NCI-H226 (cell line): Measurements from ENCODE around the gene CACNA2D1.

Experiments used
- DNase-seq: peaks from one replicate; pipeline ENCODE4 v3.0.0-alpha.2; 2015

Gene CACNA2D1

GRCh38 chr7:82085116-82085515 lies 358.5 kb downstream of the CACNA2D1 start:
- no peak for DNase-seq

DNA sequence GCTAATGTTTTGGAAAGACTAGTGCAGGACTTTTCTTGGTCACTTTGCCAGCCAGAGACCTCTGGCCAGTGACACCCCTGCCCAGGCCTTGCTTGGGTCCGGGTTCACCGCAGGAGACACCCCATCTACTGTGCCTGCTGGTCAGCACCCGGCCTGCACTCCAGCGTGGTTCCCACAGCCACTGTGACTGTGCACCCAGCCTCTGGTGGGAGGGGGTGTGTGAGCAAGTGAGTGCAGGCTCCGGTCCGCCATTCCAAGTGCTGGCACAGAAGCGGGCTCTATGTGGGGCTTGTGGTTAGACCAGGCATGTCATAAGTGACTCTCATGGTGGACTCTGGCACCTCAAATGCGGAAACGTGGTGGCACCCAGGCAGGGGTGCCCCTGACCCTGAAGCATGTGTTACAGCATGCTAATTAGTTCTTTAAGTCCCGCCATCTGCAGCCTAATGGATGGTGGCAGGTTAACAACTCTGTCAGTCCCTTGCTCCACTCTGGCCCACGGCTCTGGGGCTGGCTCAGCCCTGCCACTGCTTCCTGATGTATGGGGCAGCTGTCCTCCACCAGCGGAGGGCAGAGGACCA lies 361.8 kb downstream of the CACNA2D1 start:
- DNase-seq = no peak

DNA sequence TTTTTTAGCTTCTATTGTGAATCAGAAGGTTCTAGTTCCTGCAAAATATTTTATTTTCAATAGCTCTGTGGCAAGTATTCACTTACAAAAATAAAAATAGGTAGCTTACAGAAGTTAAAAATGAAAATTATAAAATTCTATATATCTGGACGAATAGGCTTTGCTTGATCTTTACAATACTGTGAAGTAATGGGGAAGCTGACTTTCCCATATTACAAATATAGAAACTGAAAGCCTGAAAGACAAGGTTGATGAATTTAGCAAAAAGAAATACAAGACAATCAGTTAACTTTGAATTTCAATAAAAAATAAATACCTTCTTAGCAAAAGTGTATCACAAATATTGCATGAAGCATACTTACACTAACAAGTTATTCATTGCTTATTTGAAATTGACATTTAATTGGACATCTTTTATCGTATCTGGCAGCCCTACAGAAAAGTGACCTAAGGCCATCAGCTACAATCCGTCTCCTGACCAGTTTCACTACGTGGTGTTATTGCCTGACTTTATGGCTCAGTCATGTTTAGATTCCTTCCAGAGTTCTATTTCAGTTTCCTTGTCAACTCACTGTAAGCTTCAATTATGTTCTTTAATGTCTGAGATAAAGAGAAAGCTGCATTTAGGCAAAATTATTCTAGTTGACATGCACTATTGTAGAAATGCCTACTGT lies 363.2 kb downstream of the CACNA2D1 start:
- no peak for DNase-seq

DNA sequence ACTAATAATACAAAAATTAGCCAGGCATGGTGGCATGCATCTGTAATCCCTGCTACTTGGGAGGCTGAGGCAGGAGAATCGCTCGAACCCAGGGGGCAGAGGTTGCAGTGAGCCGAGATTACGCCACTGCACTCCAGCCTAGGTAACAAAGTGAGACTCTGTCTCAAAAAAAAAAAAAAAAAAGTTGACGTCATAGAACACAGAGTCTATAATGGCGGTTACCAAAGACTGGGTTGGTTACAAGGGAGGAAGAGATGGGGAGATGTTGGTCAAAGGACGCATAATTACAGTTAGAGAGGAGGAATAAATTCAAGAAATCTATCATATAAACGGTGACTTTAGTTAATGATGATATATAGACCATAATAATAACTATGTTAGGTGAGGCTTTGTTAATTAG lies 364.1 kb downstream of the CACNA2D1 start:
- no peak for DNase-seq

DNA sequence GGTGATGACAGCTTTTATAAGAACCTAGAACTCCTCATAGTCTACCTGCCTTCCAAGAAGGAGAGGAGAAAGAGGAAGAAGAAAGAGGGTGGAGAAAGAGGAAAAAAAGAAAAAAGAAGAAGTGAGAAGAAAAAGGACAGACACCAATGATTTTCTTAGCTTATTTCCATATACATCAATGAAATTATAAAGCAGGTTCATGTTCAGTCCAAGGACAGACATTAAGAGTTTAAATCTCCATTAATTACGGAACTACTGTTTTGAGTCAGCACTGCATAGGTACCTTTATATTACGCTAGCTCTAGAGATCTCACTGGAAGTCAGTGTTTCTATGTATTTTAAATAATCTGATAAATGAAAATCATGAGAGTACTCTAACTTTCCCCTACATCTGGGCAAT lies 364.8 kb downstream of the CACNA2D1 start:
- DNase-seq = no peak

- no peak for DNase-seq
These were observed 372.1 kb downstream of the CACNA2D1 start for GRCh38 chr7:82071468-82071867.

DNA sequence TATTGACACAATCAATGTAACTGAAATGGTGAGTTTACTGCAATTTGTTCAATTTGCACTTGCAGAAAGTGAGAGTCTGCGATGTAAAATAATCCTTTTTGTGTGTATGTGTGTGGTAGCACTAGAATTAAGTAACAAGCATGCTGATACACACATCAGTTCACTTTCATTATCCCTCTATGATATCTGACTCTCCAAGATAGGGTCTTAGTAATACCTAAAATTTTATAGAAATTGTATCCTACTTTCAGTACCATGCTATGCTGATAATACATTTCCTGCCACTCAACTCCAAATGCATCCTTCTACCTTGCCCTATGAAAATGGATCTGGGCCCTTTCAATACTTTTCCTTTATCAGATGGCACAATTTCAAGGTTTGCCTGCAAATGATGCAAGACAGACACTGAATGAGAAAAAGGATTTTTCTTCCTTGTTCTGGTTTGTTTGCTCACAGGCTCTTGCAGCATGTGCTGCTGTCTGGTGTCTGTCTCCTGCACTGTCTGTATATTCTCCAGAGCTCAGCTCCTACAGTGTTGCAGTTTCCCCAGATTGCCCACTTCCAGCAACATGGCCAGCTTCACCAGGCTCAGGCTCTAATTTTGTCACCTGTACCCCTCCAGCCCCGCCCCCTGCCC lies 375.8 kb downstream of the CACNA2D1 start:
- DNase-seq = no peak

GRCh38 chr7:82057476-82057875 lies 386.1 kb downstream of the CACNA2D1 start:
- DNase-seq = peak; percentile 63

GRCh38 chr7:82056282-82056681 lies 387.3 kb downstream of the CACNA2D1 start:
- DNase-seq = no peak

GRCh38 chr7:82054544-82054943 lies 389.0 kb downstream of the CACNA2D1 start:
- DNase-seq = no peak

DNA sequence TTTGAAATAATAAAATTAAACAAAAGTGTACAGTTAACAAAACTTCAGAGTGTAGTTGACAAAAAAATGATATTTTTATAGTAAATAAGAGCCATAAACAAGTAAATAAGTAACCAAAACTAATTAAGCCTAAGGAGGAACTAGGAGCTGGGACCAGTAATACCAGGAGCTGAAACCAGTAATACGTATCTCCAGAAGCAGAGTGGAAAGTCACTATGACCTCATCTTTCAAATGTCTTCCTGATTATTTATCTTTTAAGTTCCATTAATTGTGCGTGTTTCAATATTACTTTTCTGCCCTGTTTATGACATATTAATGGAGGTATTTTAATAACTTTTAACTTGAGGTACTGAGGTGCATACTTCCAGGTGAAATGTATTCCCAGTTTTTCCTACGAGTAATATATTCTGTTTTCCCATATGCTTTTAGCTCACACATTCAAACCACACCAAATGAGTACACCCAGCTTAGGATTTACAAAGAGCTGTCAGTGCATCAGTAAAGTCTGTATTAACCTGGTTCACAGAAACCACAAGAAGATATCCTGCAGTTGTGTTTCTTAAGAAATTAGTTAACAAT lies 390.0 kb downstream of the CACNA2D1 start:
- DNase-seq = no peak

DNA sequence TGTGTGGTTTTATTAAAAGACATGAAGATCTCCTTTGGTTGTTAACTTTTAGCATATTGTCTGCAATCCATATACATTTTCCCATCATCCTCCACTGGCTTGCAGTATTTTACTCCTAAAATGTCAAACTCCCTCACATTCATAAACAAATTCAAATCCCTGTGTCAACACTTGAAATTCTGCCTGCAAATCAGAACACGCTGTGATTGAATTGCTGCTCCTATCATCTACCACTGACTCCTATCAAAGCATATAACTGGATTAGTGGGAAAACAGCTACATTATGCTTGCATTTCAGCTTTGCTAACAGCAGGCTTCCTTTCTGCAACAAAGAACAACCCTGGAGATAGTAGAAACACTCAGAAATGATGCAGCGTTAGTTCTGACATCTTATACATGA lies 392.0 kb downstream of the CACNA2D1 start:
- no peak for DNase-seq

- DNase-seq = peak; percentile 16
These were observed 392.8 kb downstream of the CACNA2D1 start for GRCh38 chr7:82050792-82051191.

DNA sequence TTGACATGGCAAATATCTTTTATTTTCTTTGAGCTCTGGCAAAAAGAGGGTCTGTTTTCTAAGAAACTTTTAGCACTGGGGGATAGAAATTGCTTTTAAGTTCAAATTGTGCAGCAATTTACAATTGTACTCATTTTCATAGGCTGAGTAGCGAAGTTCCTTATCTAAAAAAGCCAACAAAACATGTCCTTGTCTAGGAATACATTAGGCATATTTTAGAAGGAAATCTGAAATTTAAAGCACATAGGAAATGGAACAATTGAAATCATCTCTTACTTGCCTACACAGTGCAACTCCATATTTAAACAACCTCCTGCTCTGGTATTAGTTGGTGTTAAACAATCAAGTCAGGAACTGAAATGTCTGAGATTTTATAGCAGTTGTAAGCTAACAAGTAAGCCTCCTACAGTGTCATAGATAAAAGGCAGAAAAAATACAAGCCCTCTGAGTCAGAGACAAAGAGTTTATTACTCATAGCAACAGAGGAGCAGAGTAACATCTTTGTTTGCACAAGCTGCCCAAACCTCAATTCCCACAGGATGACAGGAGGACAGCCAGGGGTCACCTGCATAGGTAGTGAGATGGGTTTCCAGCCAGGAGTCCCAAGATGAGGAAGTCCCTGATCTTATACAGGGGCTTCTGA lies 393.6 kb downstream of the CACNA2D1 start:
- DNase-seq = peak; percentile 83

DNA sequence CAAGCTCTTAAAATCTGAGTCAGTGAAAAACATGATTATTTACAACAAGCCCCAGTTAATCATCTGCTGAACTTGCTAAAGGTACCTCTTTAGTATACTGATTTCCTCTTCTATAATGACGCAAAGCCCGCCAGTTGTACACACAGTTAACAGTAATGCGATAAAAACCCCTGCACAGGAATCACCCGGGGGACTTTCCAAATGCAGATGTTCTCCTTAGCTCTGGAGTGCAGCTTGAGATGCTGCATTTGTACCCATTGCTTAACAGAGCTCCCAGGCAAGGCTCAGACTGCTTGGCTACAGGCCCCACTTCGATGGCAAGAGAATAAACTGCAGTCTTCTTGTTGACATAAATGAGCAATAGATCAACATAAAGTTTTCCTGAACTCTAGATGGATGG lies 394.1 kb downstream of the CACNA2D1 start:
- DNase-seq = no peak

- DNase-seq = peak; percentile 7
These were observed 399.0 kb downstream of the CACNA2D1 start for GRCh38 chr7:82044497-82045080.

DNA sequence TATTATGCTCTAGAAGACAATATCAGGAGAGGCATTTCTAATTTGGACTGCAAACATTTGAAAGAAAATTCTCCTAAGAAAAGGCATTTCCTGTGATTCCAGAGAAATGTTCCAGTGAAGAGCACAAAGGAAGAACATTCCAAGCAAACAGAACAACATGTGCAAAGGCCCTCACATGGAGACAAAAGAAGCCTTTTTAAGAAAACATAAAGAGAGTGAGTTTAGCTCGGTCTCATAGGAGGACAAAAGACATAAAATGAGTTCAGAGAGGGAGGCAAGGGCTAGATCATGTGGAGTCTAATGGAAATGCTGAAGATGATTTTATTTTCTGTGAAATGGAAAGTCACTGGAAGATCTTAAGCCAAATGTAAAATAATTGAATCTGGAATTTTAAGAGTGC lies 404.0 kb downstream of the CACNA2D1 start:
- DNase-seq = no peak

GRCh38 chr7:82036146-82036886 lies 407.3 kb downstream of the CACNA2D1 start:
- DNase-seq = peak; percentile 44

GRCh38 chr7:82035456-82035855 lies 408.1 kb downstream of the CACNA2D1 start:
- no peak for DNase-seq

DNA sequence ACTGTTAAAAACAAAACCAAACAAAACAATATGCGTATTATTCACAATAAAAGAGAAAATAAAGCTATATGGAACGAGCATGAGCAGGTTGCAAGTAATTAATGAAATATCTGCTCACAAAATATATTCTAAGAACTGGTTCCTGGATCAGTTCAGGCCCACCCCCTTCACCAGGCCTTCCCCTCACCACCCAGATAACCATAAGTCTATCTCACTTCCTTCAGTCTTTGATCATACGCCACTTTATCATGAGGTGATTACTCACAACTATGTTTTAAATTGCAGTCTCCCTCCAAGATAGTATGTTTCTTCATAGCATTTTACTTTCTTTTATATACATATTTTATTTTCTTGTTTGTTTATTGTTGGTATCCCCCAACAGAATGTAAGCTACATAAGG lies 410.7 kb downstream of the CACNA2D1 start:
- no peak for DNase-seq

- DNase-seq = no peak
These were observed 414.2 kb downstream of the CACNA2D1 start for GRCh38 chr7:82029236-82029913.

DNA sequence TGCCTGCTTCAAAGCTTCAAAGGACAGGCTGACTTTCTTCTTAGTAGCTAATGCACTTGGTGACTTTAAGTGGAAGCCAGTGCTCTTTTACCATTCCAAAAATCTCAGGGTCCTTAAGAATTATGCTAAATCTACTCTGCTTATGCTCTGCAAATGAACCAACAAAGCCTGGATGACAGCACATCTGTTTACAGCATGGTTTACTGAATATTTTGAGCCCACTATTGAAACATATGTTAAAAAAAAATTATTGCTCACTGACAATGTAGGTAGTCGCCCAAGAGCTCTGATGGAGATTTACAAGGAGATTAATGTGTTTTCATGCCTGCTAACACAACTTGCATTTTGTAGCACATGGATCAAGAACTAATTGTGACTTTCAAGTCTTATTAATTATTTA lies 415.5 kb downstream of the CACNA2D1 start:
- DNase-seq = no peak
